Measurements from ENCODE around the gene SLC2A9.

GRCh38 chr4:9849538-9849920 is 171.8 kb downstream of the SLC2A9 start:
- TF ChIP-seq EZH2phosphoT487 (IDR thresholded peaks at IDR 0.05; ENCODE audit: low read length): no peak
- no peak for TF ChIP-seq CTCF (IDR thresholded peaks at IDR 0.05; ENCODE audit: low read length)
- TF ChIP-seq EZH2 (optimal IDR thresholded peaks at IDR 0.05; ENCODE audit: low read depth, low read length): no peak
